Muscle layer of colon (tissue), 2 donors: ENCODE results near the gene LOXHD1.

Experiments
- H3K27ac ChIP-seq: one replicate; pipeline ENCODE4 v1.7.0; 2013; ENCODE audit warnings: low read depth, mild to moderate bottlenecking, low read length, moderate library complexity
- H3K27me3 ChIP-seq, 2 donors: one replicate each; pipeline ENCODE4 v1.7.0; 2013; ENCODE audit warnings: low read length in 2 of 2, mild to moderate bottlenecking in 2 of 2; ENCODE audit not compliant: insufficient read depth in 2 of 2, control insufficient read depth in 1 of 2
- H3K36me3 ChIP-seq: one replicate; pipeline ENCODE4 v1.7.0; 2013; ENCODE audit warnings: mild to moderate bottlenecking, low read length; ENCODE audit not compliant: insufficient read depth
- H3K4me1 ChIP-seq: one replicate; pipeline ENCODE4 v1.7.0; 2013; ENCODE audit warnings: mild to moderate bottlenecking, low read length; ENCODE audit not compliant: insufficient read depth
- H3K4me3 ChIP-seq, 2 donors: one replicate each; pipeline ENCODE4 v1.7.0; 2013; ENCODE audit warnings: low read length in 2 of 2, low read depth in 1 of 2, mild to moderate bottlenecking in 1 of 2, moderate library complexity in 1 of 2
- H3K9ac ChIP-seq: one replicate; pipeline ENCODE4 v1.7.0; 2013; ENCODE audit warnings: low read length
- H3K9me3 ChIP-seq: one replicate; pipeline ENCODE4 v1.7.0; 2013; ENCODE audit warnings: mild to moderate bottlenecking, low read length
- donor health status: abdominal sarcoma.
- donor health status: Adenocarcinoma of cecum.

LOXHD1 gene

GRCh38 chr18:46468426-46469180 is 188.4 kb downstream of the LOXHD1 start:
- no peaks in the 10 kb centered on the region for H3K4me1 ChIP-seq
- no peaks in the 10 kb centered on the region for H3K36me3 ChIP-seq
- no peak overlapping the region for H3K4me3 ChIP-seq
- no peaks in the 10 kb centered on the region for H3K27me3 ChIP-seq
- H3K27ac ChIP-seq: no peak overlapping the region
- H3K9ac ChIP-seq: no peak overlapping the region
- H3K9me3 ChIP-seq: no peaks in the 10 kb centered on the region

DNA sequence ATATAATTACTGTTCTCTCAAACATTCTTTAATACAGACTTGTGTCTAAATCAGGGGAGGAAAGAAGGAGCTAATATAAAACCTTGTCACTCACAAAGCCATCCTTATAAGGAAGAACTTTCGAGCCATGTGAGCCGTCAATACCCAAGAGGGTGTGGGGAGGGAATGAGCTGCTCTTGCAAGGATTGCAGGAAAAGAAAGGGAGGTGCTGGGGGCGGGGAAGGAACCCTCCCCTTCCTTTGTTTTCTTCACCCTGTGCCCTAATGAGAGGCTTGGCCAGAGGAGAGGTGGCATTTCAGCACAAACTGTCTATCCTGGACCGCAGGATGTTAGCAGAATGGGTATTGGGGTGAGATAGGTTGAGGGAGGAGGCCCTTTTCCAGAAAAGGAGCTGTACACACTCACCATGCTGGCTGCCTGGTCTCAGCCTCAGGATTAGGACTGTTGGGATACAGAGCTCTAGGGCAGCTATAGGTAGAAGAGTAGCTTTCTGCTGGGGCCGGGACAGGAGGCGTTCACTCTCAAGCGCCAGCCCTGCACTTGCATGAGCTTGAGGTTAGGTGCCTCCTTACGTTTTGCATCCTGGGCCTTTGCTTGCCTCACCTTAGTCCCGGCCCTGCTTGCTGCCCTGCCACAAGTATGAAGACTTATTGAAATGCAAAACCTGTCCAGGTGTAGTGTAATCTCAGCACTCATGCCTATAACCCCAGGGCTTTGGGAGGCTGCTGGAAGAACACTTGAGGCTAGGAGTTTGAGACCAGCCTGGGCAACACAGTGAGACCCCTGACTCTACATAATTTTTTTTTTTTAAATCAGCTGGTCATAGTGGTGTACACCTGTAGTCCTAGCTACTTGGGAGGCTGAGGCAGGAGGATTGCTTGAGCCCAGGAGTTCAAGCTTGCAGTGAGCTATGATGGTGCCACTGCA is 190.5 kb downstream of the LOXHD1 start:
- Histone ChIP-seq H3K36me3 (no peaks in the 10 kb centered on the region), H3K4me3 (no peak overlapping the region), H3K4me1 (no peaks in the 10 kb centered on the region), H3K9me3 (no peaks in the 10 kb centered on the region), H3K9ac (no peak overlapping the region), H3K27me3 (no peaks in the 10 kb centered on the region), H3K27ac (no peak overlapping the region)

DNA sequence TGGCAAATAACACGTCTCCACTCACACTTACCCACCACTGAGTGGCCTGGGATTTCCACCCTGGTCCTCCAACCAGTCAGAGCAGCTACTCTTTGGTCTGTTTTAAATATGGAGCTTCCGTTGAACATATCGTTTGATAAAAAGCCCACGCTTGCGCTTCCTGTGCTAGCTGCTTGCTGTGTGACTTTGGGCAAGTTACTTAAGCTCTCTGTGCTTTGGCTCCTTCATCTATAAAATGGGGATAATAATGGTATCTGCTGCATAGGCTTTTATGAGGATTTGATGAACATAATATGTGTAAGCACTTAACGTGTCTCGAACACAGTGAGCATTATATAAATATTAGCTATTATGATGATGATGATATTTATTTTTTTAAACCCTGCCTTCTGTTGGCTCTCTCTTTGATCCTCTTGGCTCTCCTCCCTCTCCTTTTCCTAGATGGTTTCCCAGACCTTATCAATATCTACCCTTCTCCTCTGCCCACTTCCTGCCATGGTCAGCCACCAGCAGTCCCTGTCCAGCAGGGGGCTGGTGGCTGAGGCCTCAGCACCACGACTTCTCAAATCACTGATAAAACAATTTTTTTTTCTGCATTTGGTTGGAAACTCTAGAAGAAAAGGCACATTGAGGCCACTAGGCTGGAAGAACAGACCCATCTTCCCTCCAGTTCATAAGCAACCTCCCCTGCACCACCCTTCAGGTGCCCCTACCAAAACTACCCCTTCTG is 191.9 kb downstream of the LOXHD1 start:
- H3K9me3 ChIP-seq: no peaks in the 10 kb centered on the region
- no peaks in the 10 kb centered on the region for H3K36me3 ChIP-seq
- H3K27ac ChIP-seq: no peak overlapping the region
- no peak overlapping the region for H3K9ac ChIP-seq
- no peak overlapping the region for H3K4me3 ChIP-seq
- no peaks in the 10 kb centered on the region for H3K4me1 ChIP-seq
- no peaks in the 10 kb centered on the region for H3K27me3 ChIP-seq

- no peak overlapping the region for H3K27ac ChIP-seq
- no peak overlapping the region for H3K9ac ChIP-seq
- no peaks in the 10 kb centered on the region for H3K36me3 ChIP-seq
- no peaks in the 10 kb centered on the region for H3K4me1 ChIP-seq
- no peaks in the 10 kb centered on the region for H3K9me3 ChIP-seq
- no peaks in the 10 kb centered on the region for H3K27me3 ChIP-seq
- H3K4me3 ChIP-seq: no peak overlapping the region
Observed at GRCh38 chr18:46462523-46462922, 194.5 kb downstream of the LOXHD1 start.

- no peak overlapping the region for H3K4me3 ChIP-seq
- H3K4me1 ChIP-seq: no peaks in the 10 kb centered on the region
- H3K27ac ChIP-seq: no peak overlapping the region
- no peaks in the 10 kb centered on the region for H3K27me3 ChIP-seq
- H3K9me3 ChIP-seq: no peaks in the 10 kb centered on the region
- no peak overlapping the region for H3K9ac ChIP-seq
- H3K36me3 ChIP-seq: no peaks in the 10 kb centered on the region
Observed at GRCh38 chr18:46461993-46462392, 195.0 kb downstream of the LOXHD1 start.

GRCh38 chr18:46460754-46461153 is 196.3 kb downstream of the LOXHD1 start:
- Histone ChIP-seq H3K9ac (no peak overlapping the region), H3K4me3 (no peak overlapping the region), H3K9me3 (no peaks in the 10 kb centered on the region), H3K27me3 (no peaks in the 10 kb centered on the region), H3K27ac (no peak overlapping the region), H3K36me3 (no peaks in the 10 kb centered on the region), H3K4me1 (no peaks in the 10 kb centered on the region)

GRCh38 chr18:46459789-46460455 is 197.1 kb downstream of the LOXHD1 start:
- no peaks in the 10 kb centered on the region for H3K36me3 ChIP-seq
- no peak overlapping the region for H3K4me3 ChIP-seq
- H3K9ac ChIP-seq: no peak overlapping the region
- H3K4me1 ChIP-seq: no peaks in the 10 kb centered on the region
- no peaks in the 10 kb centered on the region for H3K27me3 ChIP-seq
- H3K9me3 ChIP-seq: no peaks in the 10 kb centered on the region
- H3K27ac ChIP-seq: no peak overlapping the region

DNA sequence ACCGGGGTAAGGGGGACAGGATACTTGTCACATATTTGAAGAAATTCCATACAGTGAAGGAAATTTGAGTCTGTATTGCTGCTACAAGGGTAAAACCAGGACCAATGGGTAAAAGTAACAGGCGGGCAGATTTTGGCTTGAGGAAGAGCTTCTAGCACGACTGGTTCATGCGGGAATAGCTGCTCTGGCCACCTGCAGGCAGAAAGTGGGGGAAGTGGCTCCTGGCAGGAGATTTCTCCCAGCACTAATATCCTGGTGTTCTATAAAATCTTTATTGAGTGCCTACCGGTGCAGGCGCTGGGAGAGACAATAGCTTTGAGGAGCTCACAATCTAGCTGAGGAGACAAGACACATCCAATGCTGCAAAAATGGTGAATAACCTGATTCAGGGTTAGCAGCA is 198.5 kb downstream of the LOXHD1 start:
- Histone ChIP-seq H3K36me3 (no peaks in the 10 kb centered on the region), H3K9me3 (no peaks in the 10 kb centered on the region), H3K27ac (no peak overlapping the region), H3K27me3 (no peaks in the 10 kb centered on the region), H3K4me1 (no peaks in the 10 kb centered on the region), H3K4me3 (no peak overlapping the region), H3K9ac (no peak overlapping the region)

GRCh38 chr18:46456691-46457090 is 200.3 kb downstream of the LOXHD1 start:
- Histone ChIP-seq H3K4me1 (no peaks in the 10 kb centered on the region), H3K4me3 (no peak overlapping the region), H3K27ac (no peak overlapping the region), H3K36me3 (no peaks in the 10 kb centered on the region), H3K9me3 (no peaks in the 10 kb centered on the region), H3K9ac (no peak overlapping the region), H3K27me3 (no peaks in the 10 kb centered on the region)

GRCh38 chr18:46452820-46453219 is 204.2 kb downstream of the LOXHD1 start:
- Histone ChIP-seq H3K27ac (no peak overlapping the region), H3K27me3 (no peaks in the 10 kb centered on the region), H3K9ac (no peak overlapping the region), H3K9me3 (no peaks in the 10 kb centered on the region), H3K4me1 (no peaks in the 10 kb centered on the region), H3K4me3 (no peak overlapping the region), H3K36me3 (peaks cover 13% of the 10 kb centered on the region)

DNA sequence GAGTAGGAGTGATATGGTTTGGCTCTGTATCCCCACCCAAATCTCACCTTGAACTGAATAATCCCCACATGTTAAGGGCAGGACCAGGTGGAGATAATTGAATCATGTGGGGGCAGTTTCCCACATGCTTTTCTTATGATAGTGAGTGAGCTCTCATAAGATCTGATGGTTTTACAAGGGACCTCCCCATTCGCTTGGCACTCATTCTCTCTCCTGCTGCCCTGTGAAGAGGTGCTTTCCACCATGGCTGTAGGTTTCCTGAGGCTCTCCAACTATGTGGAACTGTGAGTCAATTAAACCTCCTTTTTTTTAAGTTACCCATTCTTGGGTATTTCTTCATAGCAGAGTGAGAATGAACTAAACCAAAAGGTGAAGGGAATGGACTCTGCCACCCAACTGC is 207.5 kb downstream of the LOXHD1 start:
- Histone ChIP-seq H3K27me3 (no peaks in the 10 kb centered on the region), H3K27ac (no peak overlapping the region), H3K4me1 (no peaks in the 10 kb centered on the region), H3K4me3 (no peak overlapping the region), H3K36me3 (peaks cover 13% of the 10 kb centered on the region), H3K9ac (no peak overlapping the region), H3K9me3 (no peaks in the 10 kb centered on the region)
